ENCODE data around the gene YOD1.

The YOD1 gene

DNA sequence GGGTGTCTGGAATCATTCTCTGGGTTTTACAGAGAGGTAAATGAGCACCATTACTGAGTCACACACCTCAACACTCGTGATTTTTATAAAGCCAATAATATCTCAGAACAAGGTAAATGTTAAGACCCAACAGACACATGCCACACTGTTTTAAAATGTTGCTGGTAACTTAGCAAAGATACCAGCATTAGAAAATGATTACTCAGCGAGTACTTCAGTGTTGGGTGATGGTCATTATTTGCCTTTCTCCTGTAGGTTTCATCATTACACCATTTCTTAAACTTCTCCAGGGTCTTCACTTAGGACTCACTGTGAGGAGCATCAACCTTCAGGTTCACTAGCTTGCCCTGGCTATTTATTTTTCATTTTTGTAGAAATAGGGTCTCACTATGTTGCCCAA is 30.8 kb upstream of the YOD1 start:
- no peaks in the 10 kb centered on the region for H3K27me3 ChIP-seq (ENCODE audit: control insufficient read depth, insufficient read depth, low read length)
- H3K27ac ChIP-seq (ENCODE audit: low read depth, low read length): no peak overlapping the region
- no peaks in the 10 kb centered on the region for H3K9me3 ChIP-seq (ENCODE audit: control insufficient read depth, insufficient read depth, low read length)
- no peak overlapping the region for H3K4me3 ChIP-seq (ENCODE audit: low read depth, low read length)
- H3K36me3 ChIP-seq (ENCODE audit: control insufficient read depth, insufficient read depth, low read length): peaks cover 4% of the 10 kb centered on the region; the same call in 1 of the 2 replicates
- no peak overlapping the region for H3K9ac ChIP-seq (ENCODE audit: low read depth, low read length)
- H3K4me1 ChIP-seq (ENCODE audit: control insufficient read depth, insufficient read depth, low read length): peaks cover 8% of the 10 kb centered on the region

DNA sequence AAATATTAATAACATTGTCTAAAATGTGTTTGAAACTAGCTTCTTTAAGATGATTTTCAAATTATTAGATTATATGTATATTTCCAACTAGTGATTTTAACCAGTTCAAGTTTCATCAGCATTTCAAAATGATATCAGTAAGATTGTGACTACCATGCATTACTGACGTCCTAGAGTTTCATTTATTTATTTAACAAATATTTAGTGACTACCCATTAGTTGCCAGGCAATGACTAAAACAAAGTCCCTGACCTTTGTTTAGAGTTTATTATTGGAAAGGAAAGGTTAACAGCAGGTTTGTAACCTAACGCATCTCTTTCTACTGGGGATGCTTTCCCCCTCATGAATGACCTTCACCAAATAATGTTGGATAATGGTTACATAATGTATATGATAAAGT is 30.1 kb upstream of the YOD1 start:
- peaks cover 4% of the 10 kb centered on the region; the same call in 1 of the 2 replicates for H3K36me3 ChIP-seq (ENCODE audit: control insufficient read depth, insufficient read depth, low read length)
- H3K4me3 ChIP-seq (ENCODE audit: low read depth, low read length): no peak overlapping the region
- H3K27ac ChIP-seq (ENCODE audit: low read depth, low read length): no peak overlapping the region
- no peak overlapping the region for H3K9ac ChIP-seq (ENCODE audit: low read depth, low read length)
- H3K4me1 ChIP-seq (ENCODE audit: control insufficient read depth, insufficient read depth, low read length): peaks cover 8% of the 10 kb centered on the region
- H3K27me3 ChIP-seq (ENCODE audit: control insufficient read depth, insufficient read depth, low read length): no peaks in the 10 kb centered on the region
- H3K9me3 ChIP-seq (ENCODE audit: control insufficient read depth, insufficient read depth, low read length): no peaks in the 10 kb centered on the region

DNA sequence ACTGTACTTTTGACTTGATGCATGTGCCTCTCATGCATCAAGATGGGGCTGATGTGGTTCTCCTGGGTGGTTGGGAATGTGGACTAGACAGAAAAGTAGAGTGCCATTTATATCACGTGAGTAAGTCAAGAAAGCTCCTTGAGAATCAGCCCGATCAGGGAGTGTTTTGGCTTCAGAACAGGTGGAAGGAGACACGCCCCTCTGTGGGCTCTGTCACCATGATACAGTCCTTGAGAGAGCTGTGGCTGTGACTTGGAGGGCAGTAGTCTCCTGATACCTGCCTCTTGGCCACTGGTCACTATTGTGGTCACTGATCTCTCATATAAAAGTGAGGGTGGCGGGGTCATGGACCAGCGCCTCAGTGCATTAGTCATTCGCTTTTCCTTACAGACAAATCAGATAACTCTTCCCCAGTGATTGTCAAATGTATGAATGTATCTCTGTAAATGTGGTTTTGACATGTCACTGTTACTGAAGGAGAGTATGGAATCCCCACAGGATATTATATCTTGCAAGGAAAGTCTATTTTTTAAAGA is 28.8 kb upstream of the YOD1 start:
- Histone ChIP-seq H3K27me3 (ENCODE audit: control insufficient read depth, insufficient read depth, low read length) (no peaks in the 10 kb centered on the region), H3K4me3 (ENCODE audit: low read depth, low read length) (no peak overlapping the region), H3K27ac (ENCODE audit: low read depth, low read length) (no peak overlapping the region), H3K36me3 (ENCODE audit: control insufficient read depth, insufficient read depth, low read length) (peaks cover 4% of the 10 kb centered on the region; the same call in 1 of the 2 replicates), H3K9me3 (ENCODE audit: control insufficient read depth, insufficient read depth, low read length) (no peaks in the 10 kb centered on the region), H3K4me1 (ENCODE audit: control insufficient read depth, insufficient read depth, low read length) (peaks cover 8% of the 10 kb centered on the region), H3K9ac (ENCODE audit: low read depth, low read length) (no peak overlapping the region)

DNA sequence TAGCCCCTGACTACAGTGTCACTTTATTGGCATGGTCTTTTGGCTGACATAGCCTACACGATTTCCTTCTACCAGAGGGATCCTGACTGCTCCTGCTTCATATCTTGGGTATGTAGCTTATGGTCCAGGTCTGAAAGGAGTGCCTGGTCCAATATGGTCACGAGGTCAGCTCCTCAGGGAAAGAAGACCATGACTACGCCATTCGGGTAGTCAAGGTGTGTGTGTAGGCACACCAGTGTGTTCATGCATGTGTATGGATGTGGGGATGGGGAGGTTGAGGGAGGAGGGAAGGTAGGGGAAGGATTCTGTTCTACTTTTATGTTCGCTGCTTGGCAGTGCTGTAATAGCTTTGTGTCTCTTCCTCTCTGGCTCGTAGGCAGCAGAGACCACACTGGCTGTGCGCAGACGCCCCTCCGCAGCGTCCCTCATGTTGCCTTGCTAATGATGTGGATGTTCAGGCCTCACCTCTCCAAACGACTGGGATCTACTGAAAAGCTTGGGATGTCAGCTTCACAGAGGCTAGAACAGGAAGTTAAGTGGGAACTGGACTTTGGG is 27.6 kb upstream of the YOD1 start:
- H3K27ac ChIP-seq (ENCODE audit: low read depth, low read length): no peak overlapping the region
- peaks cover 4% of the 10 kb centered on the region; the same call in 1 of the 2 replicates for H3K36me3 ChIP-seq (ENCODE audit: control insufficient read depth, insufficient read depth, low read length)
- H3K9ac ChIP-seq (ENCODE audit: low read depth, low read length): no peak overlapping the region
- no peak overlapping the region for H3K4me3 ChIP-seq (ENCODE audit: low read depth, low read length)
- no peaks in the 10 kb centered on the region for H3K27me3 ChIP-seq (ENCODE audit: control insufficient read depth, insufficient read depth, low read length)
- peaks cover 8% of the 10 kb centered on the region for H3K4me1 ChIP-seq (ENCODE audit: control insufficient read depth, insufficient read depth, low read length)
- no peaks in the 10 kb centered on the region for H3K9me3 ChIP-seq (ENCODE audit: control insufficient read depth, insufficient read depth, low read length)

DNA sequence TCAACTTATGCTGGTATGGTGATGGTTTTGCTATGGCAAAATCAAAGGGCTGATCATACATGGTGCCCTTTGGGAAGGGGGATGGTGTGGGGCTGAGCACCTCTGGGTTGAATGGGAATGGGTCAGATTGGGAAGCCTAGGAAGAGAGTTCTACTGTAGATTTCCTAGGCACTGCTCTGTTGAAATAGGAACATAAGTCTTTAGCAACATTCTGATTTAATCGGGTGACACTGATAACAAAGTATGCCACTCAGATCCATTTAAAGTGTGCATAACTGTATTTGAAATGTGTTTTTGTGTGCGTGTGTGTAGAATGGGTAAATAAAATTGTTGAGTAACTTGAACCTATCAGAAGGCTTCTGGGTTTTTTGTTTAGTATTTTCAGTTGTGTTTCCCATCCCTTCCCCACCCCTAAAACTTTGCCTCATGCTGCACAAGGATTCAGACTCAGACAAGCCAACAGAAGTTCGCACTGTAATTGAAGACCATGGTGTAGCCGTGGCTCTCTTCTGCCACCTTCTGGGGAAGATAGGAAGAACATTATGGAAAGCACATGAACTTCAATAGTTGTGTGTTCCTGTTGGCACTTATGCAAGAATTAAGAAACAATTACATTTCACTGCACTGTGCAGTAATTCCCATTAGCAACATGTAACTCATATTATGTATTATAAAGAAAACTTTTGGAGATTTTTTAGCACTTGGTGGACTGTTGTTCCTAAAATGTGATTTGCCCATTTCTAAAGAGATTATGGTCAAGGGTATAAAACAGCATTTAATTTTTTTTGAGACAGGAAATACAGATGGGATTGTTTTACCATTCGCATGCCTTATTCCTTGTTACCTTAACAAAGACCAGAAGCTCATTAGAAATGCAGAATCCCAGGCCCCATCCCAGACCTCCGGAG is 26.7 kb upstream of the YOD1 start:
- no peak overlapping the region for H3K27ac ChIP-seq (ENCODE audit: low read depth, low read length)
- H3K9me3 ChIP-seq (ENCODE audit: control insufficient read depth, insufficient read depth, low read length): no peaks in the 10 kb centered on the region
- peaks cover 8% of the 10 kb centered on the region for H3K4me1 ChIP-seq (ENCODE audit: control insufficient read depth, insufficient read depth, low read length)
- no peak overlapping the region for H3K9ac ChIP-seq (ENCODE audit: low read depth, low read length)
- H3K36me3 ChIP-seq (ENCODE audit: control insufficient read depth, insufficient read depth, low read length): peaks cover 7% of the 10 kb centered on the region; the same call in 1 of the 2 replicates
- no peaks in the 10 kb centered on the region for H3K27me3 ChIP-seq (ENCODE audit: control insufficient read depth, insufficient read depth, low read length)
- H3K4me3 ChIP-seq (ENCODE audit: low read depth, low read length): no peak overlapping the region

DNA sequence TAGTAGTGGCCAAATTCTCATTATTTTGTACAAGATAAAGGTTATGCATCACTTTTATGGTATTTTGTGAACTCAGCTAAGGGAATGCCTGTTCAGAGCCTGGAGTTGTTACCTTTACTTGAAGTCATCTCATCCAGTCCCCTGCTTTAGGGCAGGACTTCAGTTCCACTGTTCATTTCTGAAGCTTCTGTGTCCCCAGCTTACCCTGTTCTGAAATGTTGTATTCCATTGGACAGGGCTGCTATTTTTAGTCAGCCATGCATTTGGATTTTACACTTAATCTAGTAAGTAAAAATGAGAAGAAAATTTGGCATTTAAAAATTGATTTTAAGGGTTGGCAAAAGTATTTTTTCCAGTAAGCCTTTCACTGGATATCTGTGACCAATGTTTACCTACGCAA is 26.0 kb upstream of the YOD1 start:
- Histone ChIP-seq H3K36me3 (ENCODE audit: control insufficient read depth, insufficient read depth, low read length) (peaks cover 14% of the 10 kb centered on the region), H3K9me3 (ENCODE audit: control insufficient read depth, insufficient read depth, low read length) (no peaks in the 10 kb centered on the region), H3K27ac (ENCODE audit: low read depth, low read length) (no peak overlapping the region), H3K27me3 (ENCODE audit: control insufficient read depth, insufficient read depth, low read length) (no peaks in the 10 kb centered on the region), H3K4me3 (ENCODE audit: low read depth, low read length) (no peak overlapping the region), H3K4me1 (ENCODE audit: control insufficient read depth, insufficient read depth, low read length) (peaks cover 8% of the 10 kb centered on the region), H3K9ac (ENCODE audit: low read depth, low read length) (no peak overlapping the region)

DNA sequence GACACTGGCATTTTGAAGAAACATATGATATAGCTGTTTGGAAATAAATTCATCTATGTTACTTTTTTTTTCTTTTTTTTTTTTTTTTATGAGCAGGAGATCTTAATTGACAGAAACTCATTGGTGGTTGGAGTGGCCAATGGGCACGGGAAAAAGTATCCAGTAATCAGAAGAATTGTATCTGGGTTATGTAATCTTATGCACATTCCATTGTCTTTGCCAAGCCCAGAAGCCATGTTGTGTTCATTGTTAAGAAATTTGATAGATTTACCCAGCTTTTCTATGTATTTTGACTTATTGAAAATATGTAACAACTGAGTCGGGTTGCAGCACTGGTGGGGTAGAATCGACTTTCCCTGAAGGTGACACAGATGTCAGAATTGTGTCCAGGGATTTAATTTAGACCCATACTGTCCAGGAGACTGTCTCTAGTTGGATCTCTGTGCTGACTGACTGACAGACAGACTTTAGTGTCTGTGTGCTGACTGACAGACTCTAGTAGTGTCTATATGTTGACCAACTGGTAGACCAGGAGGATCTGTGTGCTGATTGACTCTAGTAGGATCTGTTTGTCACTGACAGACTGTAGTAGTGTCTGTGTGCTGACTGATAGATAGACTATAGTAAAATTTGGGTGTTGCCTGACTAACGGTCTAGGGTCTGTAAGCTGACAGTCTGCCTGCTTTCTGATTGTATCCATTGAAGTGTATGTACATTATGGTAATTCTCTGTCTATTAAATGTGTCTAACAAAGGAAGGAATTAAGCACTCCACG is 25.4 kb upstream of the YOD1 start:
- H3K27ac ChIP-seq (ENCODE audit: low read depth, low read length): no peak overlapping the region
- H3K36me3 ChIP-seq (ENCODE audit: control insufficient read depth, insufficient read depth, low read length): peaks cover 20% of the 10 kb centered on the region
- no peak overlapping the region for H3K4me3 ChIP-seq (ENCODE audit: low read depth, low read length)
- H3K27me3 ChIP-seq (ENCODE audit: control insufficient read depth, insufficient read depth, low read length): no peaks in the 10 kb centered on the region
- no peak overlapping the region for H3K9ac ChIP-seq (ENCODE audit: low read depth, low read length)
- H3K4me1 ChIP-seq (ENCODE audit: control insufficient read depth, insufficient read depth, low read length): peaks cover 8% of the 10 kb centered on the region
- no peaks in the 10 kb centered on the region for H3K9me3 ChIP-seq (ENCODE audit: control insufficient read depth, insufficient read depth, low read length)

DNA sequence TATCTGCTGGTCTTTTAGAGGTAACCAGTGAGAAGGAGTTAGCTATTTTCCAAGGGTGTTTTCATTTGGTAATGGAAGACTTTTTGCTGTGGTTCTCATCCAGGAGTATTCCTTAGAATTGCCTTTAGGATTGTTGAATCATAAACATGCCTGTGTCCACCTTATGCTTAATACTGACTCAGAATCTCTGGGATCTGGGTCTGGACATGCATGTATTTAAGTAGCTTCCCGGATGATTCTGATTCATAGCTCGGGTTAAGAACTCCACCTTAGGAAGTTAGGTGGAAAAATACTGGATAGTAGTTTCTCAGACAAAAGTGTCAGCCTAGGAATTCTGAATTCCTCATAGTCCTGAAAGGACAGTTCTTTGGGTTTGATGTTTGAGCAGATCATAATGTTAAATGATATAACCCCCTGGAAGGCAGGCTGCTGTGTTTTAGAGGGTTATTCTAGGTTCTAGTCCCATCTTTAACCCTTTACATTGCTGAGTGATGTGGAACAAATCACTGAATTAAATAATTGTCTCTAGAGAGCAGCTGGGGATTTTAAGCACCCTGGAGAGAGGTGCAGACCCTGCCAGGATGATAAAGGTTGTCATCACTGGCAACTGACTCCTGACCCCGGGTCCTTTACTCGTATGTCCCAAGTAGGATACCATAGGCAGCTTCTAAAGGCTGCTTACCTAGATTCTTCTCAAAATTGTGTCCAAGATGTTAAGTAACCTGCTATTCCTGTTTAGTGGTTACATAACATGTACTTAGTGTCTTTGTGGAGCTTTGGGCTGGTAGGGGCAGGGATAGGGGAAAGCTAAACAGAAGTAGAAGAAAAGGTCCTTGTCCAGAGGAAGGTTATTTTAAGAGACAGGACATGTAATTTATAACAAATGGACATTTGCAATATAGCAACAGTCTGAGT is 23.2 kb upstream of the YOD1 start:
- Histone ChIP-seq H3K27me3 (ENCODE audit: control insufficient read depth, insufficient read depth, low read length) (no peaks in the 10 kb centered on the region), H3K4me3 (ENCODE audit: low read depth, low read length) (no peak overlapping the region)

DNA sequence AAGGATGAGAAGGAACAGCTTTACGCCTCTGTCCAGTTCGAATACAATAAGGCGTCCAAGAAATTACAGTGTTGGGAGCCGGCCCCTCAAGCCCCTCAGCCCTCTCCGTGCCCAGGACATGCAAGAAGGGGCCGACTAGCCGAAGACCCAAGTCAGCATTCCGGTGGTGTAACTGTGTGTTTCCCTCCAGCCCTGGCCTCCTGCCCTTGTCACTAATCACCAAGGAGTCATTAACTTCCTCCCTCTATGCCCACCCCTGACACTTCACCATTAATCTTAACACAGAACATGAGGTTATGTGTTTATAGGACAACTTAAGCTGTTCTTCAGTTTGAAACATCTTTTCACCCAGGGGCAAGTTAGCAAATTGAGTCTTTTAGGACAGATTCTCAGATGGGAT is 21.2 kb upstream of the YOD1 start:
- H3K9me3 ChIP-seq (ENCODE audit: control insufficient read depth, insufficient read depth, low read length): no peaks in the 10 kb centered on the region
- no peak overlapping the region for H3K27ac ChIP-seq (ENCODE audit: low read depth, low read length)
- no peaks in the 10 kb centered on the region for H3K27me3 ChIP-seq (ENCODE audit: control insufficient read depth, insufficient read depth, low read length)
- H3K4me3 ChIP-seq (ENCODE audit: low read depth, low read length): no peak overlapping the region
- H3K4me1 ChIP-seq (ENCODE audit: control insufficient read depth, insufficient read depth, low read length): no peaks in the 10 kb centered on the region
- no peak overlapping the region for H3K9ac ChIP-seq (ENCODE audit: low read depth, low read length)
- H3K36me3 ChIP-seq (ENCODE audit: control insufficient read depth, insufficient read depth, low read length): peaks cover 52% of the 10 kb centered on the region

More for the DNA sequence above, 23.2 kb upstream of the YOD1 start:
- no peak overlapping the region for H3K9ac ChIP-seq (ENCODE audit: low read depth, low read length)
- H3K36me3 ChIP-seq (ENCODE audit: control insufficient read depth, insufficient read depth, low read length): peaks cover 38% of the 10 kb centered on the region
- no peak overlapping the region for H3K27ac ChIP-seq (ENCODE audit: low read depth, low read length)
- peaks cover 8% of the 10 kb centered on the region for H3K4me1 ChIP-seq (ENCODE audit: control insufficient read depth, insufficient read depth, low read length)
- no peaks in the 10 kb centered on the region for H3K9me3 ChIP-seq (ENCODE audit: control insufficient read depth, insufficient read depth, low read length)

DNA sequence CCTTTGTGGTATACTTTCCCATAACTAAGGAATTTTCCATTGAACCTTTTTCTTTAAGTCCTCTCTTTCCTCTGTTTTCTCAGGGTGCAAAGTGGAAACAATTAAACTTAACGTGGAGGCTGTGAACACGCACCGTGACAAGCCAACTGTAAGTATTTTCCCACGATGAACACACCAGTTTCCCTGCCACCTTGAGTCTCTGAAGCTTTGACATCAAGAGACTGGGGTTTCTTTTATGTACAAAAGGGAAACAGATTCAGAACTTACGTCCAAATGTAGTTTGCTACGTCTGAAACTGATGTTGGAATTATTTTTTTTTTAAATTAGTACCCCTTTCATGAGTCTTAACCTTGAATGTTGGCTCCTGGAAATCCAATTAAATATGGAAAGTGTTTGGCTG is 20.4 kb upstream of the YOD1 start:
- H3K27me3 ChIP-seq (ENCODE audit: control insufficient read depth, insufficient read depth, low read length): no peaks in the 10 kb centered on the region
- H3K27ac ChIP-seq (ENCODE audit: low read depth, low read length): no peak overlapping the region
- H3K4me1 ChIP-seq (ENCODE audit: control insufficient read depth, insufficient read depth, low read length): no peaks in the 10 kb centered on the region
- H3K9ac ChIP-seq (ENCODE audit: low read depth, low read length): no peak overlapping the region
- H3K36me3 ChIP-seq (ENCODE audit: control insufficient read depth, insufficient read depth, low read length): peaks cover 57% of the 10 kb centered on the region
- no peaks in the 10 kb centered on the region for H3K9me3 ChIP-seq (ENCODE audit: control insufficient read depth, insufficient read depth, low read length)
- H3K4me3 ChIP-seq (ENCODE audit: low read depth, low read length): no peak overlapping the region
